Measurements from ENCODE around the gene NINJ1. TPM values are rescaled to one million over a fixed set of nuclear protein-coding genes. Genes with fewer than 3 reads are reported as not detected.

NINJ1 gene
- total and polyA plus RNA-seq, 2 of the 4 experiments (the other 2 are of a cell fraction), result 21.9 to 38.8 TPM

- Histone ChIP-seq H3K18ac (ENCODE audit: low read depth, low read length) (no peak overlapping the region), H3K79me1 (ENCODE audit: low read depth in 1 of 2, low read length in 2 of 2) (no peaks in the 10 kb centered on the region), H2BK15ac (ENCODE audit: low read depth, low read length) (no peak overlapping the region), H3K27me3 (ENCODE audit: control insufficient read depth, insufficient read depth, low read length) (no peaks in the 10 kb centered on the region; the same call in 1 of the 2 replicates), H2BK20ac (ENCODE audit: low read depth, low read length) (no peak overlapping the region), H3K9ac (ENCODE audit: low read depth, low read length) (no peak overlapping the region), H3K9me1 (ENCODE audit: insufficient read depth, low read length) (no peaks in the 10 kb centered on the region; the same call in 1 of the 2 replicates), H3K4ac (ENCODE audit: low read depth, low read length) (no peak overlapping the region), H2AFZ (replicated peaks; ENCODE audit: low read length, poor library complexity) (no peak overlapping the region), H3K27ac (ENCODE audit: insufficient read depth, low read length) (no peak overlapping the region), H3K56ac (ENCODE audit: extremely low read depth, insufficient read depth, low read length) (no peak overlapping the region), H3K4me1 (ENCODE audit: control insufficient read depth, insufficient read depth, low read length) (peaks cover 3% of the 10 kb centered on the region), H2BK5ac (ENCODE audit: low read depth, low read length, poor library complexity, severe bottlenecking) (no peak overlapping the region), H3K23ac (ENCODE audit: low read depth, low read length) (no peak overlapping the region), H2AK5ac (ENCODE audit: low read depth, low read length) (no peak overlapping the region), H4K8ac (ENCODE audit: low read depth in 2 of 2, low read length in 2 of 2) (no peak overlapping the region), H2BK120ac (ENCODE audit: low read depth, low read length) (no peak overlapping the region), H3K4me2 (ENCODE audit: low read depth, low read length) (no peak overlapping the region), H4K91ac (ENCODE audit: insufficient read depth, low read depth, low read length) (no peak overlapping the region), H3K36me3 (ENCODE audit: control insufficient read depth, insufficient read depth, low read length) (no peaks in the 10 kb centered on the region), H4K20me1 (ENCODE audit: insufficient read depth, low read length) (no peaks in the 10 kb centered on the region), H3K9me3 (ENCODE audit: control insufficient read depth, insufficient read depth, low read length) (peaks cover 11% of the 10 kb centered on the region), H4K5ac (ENCODE audit: low read depth, low read length) (no peak overlapping the region), H3K14ac (replicated peaks; ENCODE audit: low read depth, low read length) (no peak overlapping the region), H2AK9ac (replicated peaks; ENCODE audit: low read depth, low read length, poor library complexity) (no peak overlapping the region), H3K4me3 (ENCODE audit: insufficient read depth, low read depth, low read length) (no peak overlapping the region)
- no CpG with 5 or more reads among the region's 4 CpGs for WGBS, 2 experiments (ENCODE audit: extremely low coverage in 2 of 2, insufficient read length in 1 of 2)
- in situ Hi-C loops (cut with MboI; ENCODE audit: low sequenced_read_pairs) (no loop called here), intact Hi-C loops (cut with micrococcal nuclease) (no loop called here), dilution Hi-C loops (cut with HindIII; ENCODE audit: low sequenced_read_pairs, unreplicated experiment) (no loop called here)
- TF ChIP-seq BHLHE40 (IDR thresholded peaks at IDR 0.05; ENCODE audit: low read depth, low read length) (no peak), MXI1 (IDR thresholded peaks at IDR 0.05; ENCODE audit: borderline replicate concordance, low read depth, low read length) (no peak), MAZ (IDR thresholded peaks at IDR 0.05; ENCODE audit: borderline replicate concordance, low read depth, low read length) (no peak), USF2 (IDR thresholded peaks at IDR 0.05; ENCODE audit: low read depth, low read length) (no peak), RAD21 (IDR thresholded peaks at IDR 0.05; ENCODE audit: low read length) (no peak), NFE2L2 (IDR thresholded peaks at IDR 0.05; ENCODE audit: low read depth, low read length) (no peak), SMC3 (IDR thresholded peaks at IDR 0.05; ENCODE audit: low read depth, low read length) (no peak), POLR2A (IDR thresholded peaks at IDR 0.05; ENCODE audit: low read depth, low read length) (no peak), CTCF (conservative IDR thresholded peaks at IDR 0.05; ENCODE audit: low read depth, low read length) (no peak), CEBPB (IDR thresholded peaks at IDR 0.05; ENCODE audit: low read depth, low read length) (no peak), FOS (IDR thresholded peaks at IDR 0.05; ENCODE audit: low read depth, low read length) (no peak), ELK1 (IDR thresholded peaks at IDR 0.05; ENCODE audit: borderline replicate concordance, low read depth, low read length) (no peak), RCOR1 (IDR thresholded peaks at IDR 0.05; ENCODE audit: insufficient replicate concordance, low read length) (no peak), MAFK (IDR thresholded peaks at IDR 0.05; ENCODE audit: low read depth, low read length) (no peak), CHD1 (IDR thresholded peaks at IDR 0.05; ENCODE audit: low read depth, low read length) (no peak), RFX5 (IDR thresholded peaks at IDR 0.05; ENCODE audit: low read depth, low read length) (no peak)
- no peak for DNase-seq
- POLR2A ChIA-PET (ENCODE audit: unreplicated experiment), result no interaction called here
- CTCF ChIA-PET, result no interaction called here
- BruUV-seq (replicated peaks), result no TSS peak
- no peak for ATAC-seq (ENCODE audit: low read depth)
These were observed 48.4 kb downstream of the NINJ1 start for GRCh38 chr9:93085676-93086075.
